ENCODE results near the gene ROS1.
"Not testable (repeated sequence)": the region's sequence is repeated elsewhere in the genome, so short reads cannot be mapped to it uniquely, and the experiment has no call there.

Gene ROS1

GRCh38 chr6:117266257-117267053, 159.3 kb downstream of the ROS1 start:
- no peak for DNase-seq (ENCODE audit: low spot score)

- DNase-seq (ENCODE audit: low spot score), result no peak
Observed at GRCh38 chr6:117265410-117266256, 160.1 kb downstream of the ROS1 start, which contains the start of gene VGLL2. TSS of gene VGLL2 (plus strand) at chr6:117265558. CDS start at chr6:117265764, 206 bp downstream.

- no peak for DNase-seq (ENCODE audit: low spot score)
Observed at GRCh38 chr6:117264692-117265409, 160.9 kb downstream of the ROS1 start.

- no peak for DNase-seq (ENCODE audit: low spot score)
Observed at GRCh38 chr6:117264369-117264691, 161.4 kb downstream of the ROS1 start.

- no peak for DNase-seq (ENCODE audit: low spot score)
Observed at GRCh38 chr6:117263353-117263927, 162.3 kb downstream of the ROS1 start.

- no peak for DNase-seq (ENCODE audit: low spot score)
Observed at GRCh38 chr6:117262799-117263198, 162.9 kb downstream of the ROS1 start.

GRCh38 chr6:117253785-117254184, 172.0 kb downstream of the ROS1 start:
- no peak for DNase-seq (ENCODE audit: low spot score)

- DNase-seq (ENCODE audit: low spot score), result not testable (repeated sequence)
Observed at GRCh38 chr6:117244979-117245378, 180.8 kb downstream of the ROS1 start.

GRCh38 chr6:117244571-117244970, 181.2 kb downstream of the ROS1 start:
- DNase-seq (ENCODE audit: low spot score), result not testable (repeated sequence)
